ENCODE results near the gene FAM3A.

The FAM3A gene

GRCh38 chrX:154457491-154458115 is 58.4 kb downstream of the FAM3A start:
- ATAC-seq, result no peak; the same call in 2 of the 3 replicates
- TF ChIP-seq ARNTL (CRISPR knock-in tag; IDR thresholded peaks at IDR 0.05; ENCODE audit: borderline replicate concordance, low read depth) (no peak), ZFP3 (CRISPR knock-in tag; IDR thresholded peaks at IDR 0.05) (no peak), BACH2 (CRISPR knock-in tag; IDR thresholded peaks at IDR 0.05; ENCODE audit: borderline replicate concordance) (no peak), RARB (CRISPR knock-in tag; IDR thresholded peaks at IDR 0.05) (no peak), ZFP30 (CRISPR knock-in tag; IDR thresholded peaks at IDR 0.05) (no peak), ZC3H10 (CRISPR knock-in tag; IDR thresholded peaks at IDR 0.05) (no peak), PPARA (CRISPR knock-in tag; IDR thresholded peaks at IDR 0.05; ENCODE audit: borderline replicate concordance) (no peak), ISL1 (CRISPR knock-in tag; IDR thresholded peaks at IDR 0.05) (no peak), ESRRG (CRISPR knock-in tag; IDR thresholded peaks at IDR 0.05) (no peak), TOX (CRISPR knock-in tag; IDR thresholded peaks at IDR 0.05; ENCODE audit: borderline replicate concordance) (no peak), OSR1 (CRISPR knock-in tag; IDR thresholded peaks at IDR 0.05) (no peak), TSHZ2 (CRISPR knock-in tag; IDR thresholded peaks at IDR 0.05) (no peak), SNAI2 (CRISPR knock-in tag; IDR thresholded peaks at IDR 0.05) (no peak), GLIS3 (CRISPR knock-in tag; IDR thresholded peaks at IDR 0.05) (no peak)
- TF ChIP-seq, protein P1, sequence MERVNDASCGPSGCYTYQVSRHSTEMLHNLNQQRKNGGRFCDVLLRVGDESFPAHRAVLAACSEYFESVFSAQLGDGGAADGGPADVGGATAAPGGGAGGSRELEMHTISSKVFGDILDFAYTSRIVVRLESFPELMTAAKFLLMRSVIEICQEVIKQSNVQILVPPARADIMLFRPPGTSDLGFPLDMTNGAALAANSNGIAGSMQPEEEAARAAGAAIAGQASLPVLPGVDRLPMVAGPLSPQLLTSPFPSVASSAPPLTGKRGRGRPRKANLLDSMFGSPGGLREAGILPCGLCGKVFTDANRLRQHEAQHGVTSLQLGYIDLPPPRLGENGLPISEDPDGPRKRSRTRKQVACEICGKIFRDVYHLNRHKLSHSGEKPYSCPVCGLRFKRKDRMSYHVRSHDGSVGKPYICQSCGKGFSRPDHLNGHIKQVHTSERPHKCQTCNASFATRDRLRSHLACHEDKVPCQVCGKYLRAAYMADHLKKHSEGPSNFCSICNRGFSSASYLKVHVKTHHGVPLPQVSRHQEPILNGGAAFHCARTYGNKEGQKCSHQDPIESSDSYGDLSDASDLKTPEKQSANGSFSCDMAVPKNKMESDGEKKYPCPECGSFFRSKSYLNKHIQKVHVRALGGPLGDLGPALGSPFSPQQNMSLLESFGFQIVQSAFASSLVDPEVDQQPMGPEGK (CRISPR knock-in tag; IDR thresholded peaks at IDR 0.05; ENCODE audit: borderline replicate concordance), result no peak
